ENCODE data around the gene TEX264.

GRCh38 chr3:51679318-51679717, 8.3 kb downstream of the TEX264 start:
- TF ChIP-seq CTCF (conservative IDR thresholded peaks at IDR 0.05) (no peak), ZFX (IDR thresholded peaks at IDR 0.05) (no peak)

Measured in C4-2B (cell line).